OCI-LY1 (cell line): ENCODE data around the gene VIT.

Experiments used
- H2AFZ ChIP-seq: fragments of 200-600 bp; sonication (generic), shearing (Covaris generic); 2 replicates; pipeline ENCODE4 v1.6.0; 2014; ENCODE audit warnings: antibody characterized with exemption, mild to moderate bottlenecking, low read length
- H3F3A ChIP-seq: fragments of 200-600 bp; sonication (generic), shearing (Covaris generic); 2 replicates; pipeline ENCODE4 v1.6.0; 2014; ENCODE audit warnings: mild to moderate bottlenecking, antibody characterized with exemption, low read length, moderate library complexity; ENCODE audit not compliant: insufficient read depth
- H3K27ac ChIP-seq: fragments of 200-600 bp; sonication (generic); 2 replicates; pipeline ENCODE4 v1.5.1; 2014; ENCODE audit warnings: low read length, mixed run types, mild to moderate bottlenecking, low read depth; ENCODE audit not compliant: poor library complexity, severe bottlenecking
- H3K27me3 ChIP-seq: fragments of 200-600 bp; sonication (generic); 2 replicates; pipeline ENCODE4 v1.6.0; 2014; ENCODE audit warnings: antibody characterized with exemption, mild to moderate bottlenecking, low read length, moderate library complexity; ENCODE audit not compliant: insufficient read depth
- H3K36me3 ChIP-seq: fragments of 200-600 bp; sonication (generic); 2 replicates; pipeline ENCODE4 v1.6.1; 2014; ENCODE audit warnings: mild to moderate bottlenecking, antibody characterized with exemption, low read length, moderate library complexity, mixed read lengths; ENCODE audit not compliant: insufficient read depth
- H3K4me1 ChIP-seq: fragments of 200-600 bp; sonication (generic); 2 replicates; pipeline ENCODE4 v1.5.1; 2014; ENCODE audit warnings: mild to moderate bottlenecking, low read length, moderate library complexity; ENCODE audit not compliant: insufficient read depth, severe bottlenecking
- H3K4me2 ChIP-seq: fragments of 200-600 bp; sonication (generic), shearing (Covaris generic); 2 replicates; pipeline ENCODE4 v1.6.1; 2014; ENCODE audit warnings: low read length
- H3K4me3 ChIP-seq: fragments of 200-600 bp; sonication (generic); 2 replicates; pipeline ENCODE4 v1.5.1; 2014; ENCODE audit warnings: low read length, low read depth, mild to moderate bottlenecking, mixed read lengths; ENCODE audit not compliant: poor library complexity, severe bottlenecking
- H3K79me2 ChIP-seq: fragments of 200-600 bp; shearing (Covaris generic); 2 replicates; pipeline ENCODE4 v1.6.1; 2016; ENCODE audit warnings: mixed run types, low read length, mixed read lengths; ENCODE audit not compliant: insufficient read depth
- H3K9ac ChIP-seq: fragments of 200-600 bp; sonication (generic), shearing (Covaris generic); 2 replicates; pipeline ENCODE4 v1.6.1; 2014; ENCODE audit warnings: mild to moderate bottlenecking, low read length, mixed read lengths
- H3K9me2 ChIP-seq: fragments of 200-600 bp; sonication (generic), shearing (Covaris generic); 2 replicates; pipeline ENCODE4 v1.6.1; 2014; ENCODE audit warnings: low read depth, mild to moderate bottlenecking, low read length, mixed read lengths
- H3K9me3 ChIP-seq: fragments of 200-600 bp; shearing (Covaris generic); 2 replicates; pipeline ENCODE4 v1.6.1; 2014; ENCODE audit warnings: low read length, mixed read lengths
- H4K20me1 ChIP-seq: fragments of 200-600 bp; sonication (generic), shearing (Covaris generic); 2 replicates; pipeline ENCODE4 v1.6.0; 2016; ENCODE audit warnings: mild to moderate bottlenecking, low read length; ENCODE audit not compliant: insufficient read depth
- EZH2 ChIP-seq: fragments of 200-600 bp; sonication (generic), shearing (Covaris generic); IDR thresholded peaks from 2 replicates; pipeline ENCODE4 v1.8.0; 2017; ENCODE audit warnings: borderline replicate concordance, mixed run types, mild to moderate bottlenecking, antibody characterized with exemption, low read length, moderate library complexity, mixed read lengths
- TF ChIP-seq, protein P1 (sequence below): fragments of 200-600 bp; sonication (generic), shearing (Covaris generic); IDR thresholded peaks from 2 replicates; pipeline ENCODE4 v1.5.1; 2017; ENCODE audit warnings: mild to moderate bottlenecking, antibody characterized with exemption, low read length, moderate library complexity, mixed read lengths

VIT gene

DNA sequence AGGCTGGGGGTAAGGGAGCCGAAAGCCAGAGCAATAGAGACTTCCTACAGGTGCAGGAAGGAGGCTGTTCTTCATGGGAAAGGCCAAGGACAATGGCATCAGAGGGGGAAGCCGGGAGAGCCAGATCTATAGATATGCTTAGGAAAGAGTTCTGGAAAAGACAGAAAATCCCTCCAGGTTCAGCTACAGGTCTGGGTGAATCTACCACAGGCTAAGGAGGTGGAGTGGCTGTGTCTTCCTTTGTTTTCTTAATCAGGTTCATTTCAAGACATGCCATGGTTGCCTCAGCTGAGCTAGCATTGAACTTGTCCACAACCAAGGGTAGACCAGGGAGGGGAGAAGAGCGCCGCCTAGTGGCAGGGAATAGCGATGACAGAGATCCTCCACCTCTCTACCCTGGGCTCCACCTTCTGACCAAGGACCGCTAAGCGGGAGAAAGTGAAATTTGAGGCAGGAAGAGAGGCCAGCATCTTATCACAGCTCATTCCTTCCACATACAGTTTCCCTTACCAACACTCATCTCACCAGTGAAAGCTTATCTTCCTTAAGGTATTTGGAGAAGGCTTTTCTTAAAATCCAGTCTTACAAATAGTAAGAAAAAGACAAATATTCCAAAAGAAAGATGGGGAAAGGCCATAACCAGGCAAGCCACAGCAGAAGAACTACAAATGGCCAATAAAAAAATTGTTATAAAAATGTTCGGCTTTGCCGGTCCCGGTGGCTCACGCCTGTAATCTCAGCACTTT is 74.2 kb downstream of the VIT start:
- no peaks in the 10 kb centered on the region for H3K9me3 ChIP-seq
- no peaks in the 10 kb centered on the region for H3K9me2 ChIP-seq
- H4K20me1 ChIP-seq: no peaks in the 10 kb centered on the region
- H3K4me3 ChIP-seq: no peak overlapping the region
- peaks cover 6% of the 10 kb centered on the region; the same call in 1 of the 2 replicates for H3K27me3 ChIP-seq
- no peaks in the 10 kb centered on the region for H3K79me2 ChIP-seq
- H3K9ac ChIP-seq: no peak overlapping the region
- H3K27ac ChIP-seq: no peak overlapping the region
- H3K36me3 ChIP-seq: no peaks in the 10 kb centered on the region
- H3K4me1 ChIP-seq: no peaks in the 10 kb centered on the region
- no peak overlapping the region for H2AFZ ChIP-seq
- TF ChIP-seq EZH2: no peak
- TF ChIP-seq, protein P1, sequence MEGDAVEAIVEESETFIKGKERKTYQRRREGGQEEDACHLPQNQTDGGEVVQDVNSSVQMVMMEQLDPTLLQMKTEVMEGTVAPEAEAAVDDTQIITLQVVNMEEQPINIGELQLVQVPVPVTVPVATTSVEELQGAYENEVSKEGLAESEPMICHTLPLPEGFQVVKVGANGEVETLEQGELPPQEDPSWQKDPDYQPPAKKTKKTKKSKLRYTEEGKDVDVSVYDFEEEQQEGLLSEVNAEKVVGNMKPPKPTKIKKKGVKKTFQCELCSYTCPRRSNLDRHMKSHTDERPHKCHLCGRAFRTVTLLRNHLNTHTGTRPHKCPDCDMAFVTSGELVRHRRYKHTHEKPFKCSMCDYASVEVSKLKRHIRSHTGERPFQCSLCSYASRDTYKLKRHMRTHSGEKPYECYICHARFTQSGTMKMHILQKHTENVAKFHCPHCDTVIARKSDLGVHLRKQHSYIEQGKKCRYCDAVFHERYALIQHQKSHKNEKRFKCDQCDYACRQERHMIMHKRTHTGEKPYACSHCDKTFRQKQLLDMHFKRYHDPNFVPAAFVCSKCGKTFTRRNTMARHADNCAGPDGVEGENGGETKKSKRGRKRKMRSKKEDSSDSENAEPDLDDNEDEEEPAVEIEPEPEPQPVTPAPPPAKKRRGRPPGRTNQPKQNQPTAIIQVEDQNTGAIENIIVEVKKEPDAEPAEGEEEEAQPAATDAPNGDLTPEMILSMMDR: peak; percentile 80
- no peaks in the 10 kb centered on the region for H3F3A ChIP-seq
- no peak overlapping the region for H3K4me2 ChIP-seq

DNA sequence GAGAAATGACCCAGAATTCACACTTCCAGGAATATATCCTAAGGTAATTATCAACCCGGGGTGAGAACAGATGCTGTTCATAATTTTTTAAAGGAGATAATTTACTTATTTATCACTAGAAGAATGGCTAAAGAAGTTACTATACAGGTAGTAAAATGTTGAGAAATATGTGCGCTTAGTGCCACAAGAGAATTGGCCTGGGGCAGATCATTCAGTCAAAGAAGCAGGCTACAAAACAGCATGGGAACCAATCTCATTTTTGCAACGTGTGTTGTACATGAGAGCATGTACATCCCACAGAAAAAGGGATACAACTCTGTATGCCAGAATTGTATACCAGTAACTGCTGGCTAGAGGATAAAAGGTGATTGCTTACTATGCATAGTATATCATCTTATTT is 75.2 kb downstream of the VIT start:
- Histone ChIP-seq H3K27me3 (peaks cover 6% of the 10 kb centered on the region; the same call in 1 of the 2 replicates), H4K20me1 (no peaks in the 10 kb centered on the region), H3K36me3 (no peaks in the 10 kb centered on the region), H3K79me2 (no peaks in the 10 kb centered on the region), H3K27ac (no peak overlapping the region), H3K4me1 (no peaks in the 10 kb centered on the region), H2AFZ (no peak overlapping the region), H3K9ac (no peak overlapping the region), H3F3A (no peaks in the 10 kb centered on the region), H3K4me2 (no peak overlapping the region), H3K9me3 (no peaks in the 10 kb centered on the region), H3K4me3 (no peak overlapping the region), H3K9me2 (no peaks in the 10 kb centered on the region)
- TF ChIP-seq, protein P1: no peak
- TF ChIP-seq EZH2: no peak

DNA sequence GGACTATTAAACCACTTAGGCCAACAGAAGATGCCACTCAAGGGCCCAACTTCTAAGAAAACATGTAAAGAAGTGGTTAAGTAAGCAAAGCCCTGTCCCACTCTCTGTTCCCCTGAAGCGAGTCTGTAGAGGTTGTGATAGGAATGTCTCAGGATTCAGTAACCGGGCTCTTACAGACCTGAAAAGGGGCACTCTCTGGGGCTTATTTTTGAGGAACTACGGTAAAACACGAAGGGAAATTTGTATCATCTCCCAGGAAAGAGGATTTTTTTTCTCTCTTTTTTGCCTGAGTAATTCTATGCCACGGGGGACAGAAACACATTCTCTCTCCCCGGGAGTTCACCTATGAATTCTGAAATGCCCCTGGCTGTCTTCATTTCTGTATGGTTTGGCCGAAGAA is 77.4 kb downstream of the VIT start:
- peaks cover 6% of the 10 kb centered on the region; the same call in 1 of the 2 replicates for H3K27me3 ChIP-seq
- H3K4me1 ChIP-seq: no peaks in the 10 kb centered on the region
- no peaks in the 10 kb centered on the region for H3K9me3 ChIP-seq
- H3K36me3 ChIP-seq: no peaks in the 10 kb centered on the region
- H3K9me2 ChIP-seq: no peaks in the 10 kb centered on the region
- TF ChIP-seq, protein P1: no peak
- no peak for TF ChIP-seq EZH2
- no peaks in the 10 kb centered on the region for H3K79me2 ChIP-seq
- no peak overlapping the region for H3K4me2 ChIP-seq
- no peak overlapping the region for H3K27ac ChIP-seq
- no peak overlapping the region for H3K9ac ChIP-seq
- H3K4me3 ChIP-seq: no peak overlapping the region
- no peaks in the 10 kb centered on the region for H3F3A ChIP-seq
- H2AFZ ChIP-seq: no peak overlapping the region
- H4K20me1 ChIP-seq: no peaks in the 10 kb centered on the region
